Stomach (tissue), 4 donors: ENCODE results near the gene MAGI2.

Source experiments
- POLR2AphosphoS5 ChIP-seq, 3 donors: sonication (generic); formaldehyde crosslinking; IDR thresholded peaks; one replicate each; pipeline ENCODE4 v1.6.1; 2016; ENCODE audit warnings: antibody characterized with exemption in 3 of 3
- TF ChIP-seq, protein P1 (sequence below), 7 experiments: fragments of 450-650 bp in 4 of 7; fragments of 200-600 bp in 3 of 7; sonication (generic) in 3 of 7; IDR thresholded peaks; one replicate each; pipeline ENCODE4 v1.5.1; 2016 to 2019; ENCODE audit warnings: antibody characterized with exemption in 7 of 7, control low read depth in 2 of 7, mild to moderate bottlenecking in 1 of 7

DNA sequence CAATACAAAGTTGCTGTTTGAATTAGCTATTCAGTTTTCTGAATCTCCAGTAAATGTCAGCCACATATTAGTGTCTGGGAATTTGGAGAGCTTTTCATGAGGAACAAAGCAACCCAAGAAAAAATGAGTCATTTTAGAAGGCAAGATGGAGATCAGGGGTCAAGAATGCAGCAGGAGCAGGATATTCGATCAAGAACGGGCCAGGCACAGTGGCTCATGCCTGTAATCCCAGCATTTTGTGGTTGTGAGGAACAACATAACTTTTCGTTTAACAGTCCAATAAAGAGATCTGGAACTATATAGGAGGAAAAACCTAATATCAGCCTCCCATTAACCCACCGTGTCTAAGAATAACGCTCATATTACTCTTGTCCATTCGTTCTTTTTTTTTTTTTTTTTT lies 600.5 kb downstream of the MAGI2 start:
- TF ChIP-seq, protein P1, sequence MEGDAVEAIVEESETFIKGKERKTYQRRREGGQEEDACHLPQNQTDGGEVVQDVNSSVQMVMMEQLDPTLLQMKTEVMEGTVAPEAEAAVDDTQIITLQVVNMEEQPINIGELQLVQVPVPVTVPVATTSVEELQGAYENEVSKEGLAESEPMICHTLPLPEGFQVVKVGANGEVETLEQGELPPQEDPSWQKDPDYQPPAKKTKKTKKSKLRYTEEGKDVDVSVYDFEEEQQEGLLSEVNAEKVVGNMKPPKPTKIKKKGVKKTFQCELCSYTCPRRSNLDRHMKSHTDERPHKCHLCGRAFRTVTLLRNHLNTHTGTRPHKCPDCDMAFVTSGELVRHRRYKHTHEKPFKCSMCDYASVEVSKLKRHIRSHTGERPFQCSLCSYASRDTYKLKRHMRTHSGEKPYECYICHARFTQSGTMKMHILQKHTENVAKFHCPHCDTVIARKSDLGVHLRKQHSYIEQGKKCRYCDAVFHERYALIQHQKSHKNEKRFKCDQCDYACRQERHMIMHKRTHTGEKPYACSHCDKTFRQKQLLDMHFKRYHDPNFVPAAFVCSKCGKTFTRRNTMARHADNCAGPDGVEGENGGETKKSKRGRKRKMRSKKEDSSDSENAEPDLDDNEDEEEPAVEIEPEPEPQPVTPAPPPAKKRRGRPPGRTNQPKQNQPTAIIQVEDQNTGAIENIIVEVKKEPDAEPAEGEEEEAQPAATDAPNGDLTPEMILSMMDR (IDR thresholded peaks at IDR 0.05): no peak
- no peak for TF ChIP-seq POLR2AphosphoS5 (IDR thresholded peaks at IDR 0.05)
